Activated naive CD4-positive, alpha-beta T cell treated with anti-CD3 and anti-CD28 coated beads, Interleukin-2, amount 50 U/mL, for 24 hours (primary cell): ENCODE measurements around the gene ITGA7.

Source experiments
- H3K27ac Mint-ChIP-seq: one replicate; pipeline ENCODE4 v1.8.0; 2021; ENCODE audit warnings: mild to moderate bottlenecking, mixed read lengths
- H3K27me3 Mint-ChIP-seq: one replicate; pipeline ENCODE4 v1.8.0; 2021; ENCODE audit warnings: mixed read lengths
- H3K36me3 Mint-ChIP-seq: one replicate; pipeline ENCODE4 v1.8.0; 2021; ENCODE audit warnings: mixed read lengths
- H3K4me1 Mint-ChIP-seq: one replicate; pipeline ENCODE4 v1.8.0; 2021; ENCODE audit warnings: mixed read lengths
- H3K4me3 Mint-ChIP-seq: one replicate; pipeline ENCODE4 v1.8.0; 2021; ENCODE audit warnings: mild to moderate bottlenecking, mixed read lengths
- H3K9me3 Mint-ChIP-seq: one replicate; pipeline ENCODE4 v1.8.0; 2021; ENCODE audit warnings: mixed read lengths

Gene ITGA7

GRCh38 chr12:55738123-55739024 is 30.7 kb upstream of the ITGA7 start:
- peak overlapping the region; percentile 91 for H3K27ac Mint-ChIP-seq
- peaks cover 37% of the 10 kb centered on the region for H3K4me1 Mint-ChIP-seq

GRCh38 chr12:55737581-55738122 is 29.9 kb upstream of the ITGA7 start:
- Mint-ChIP-seq H3K9me3 (no peaks in the 10 kb centered on the region), H3K27ac (peak overlapping the region; percentile 89), H3K4me1 (peaks cover 35% of the 10 kb centered on the region), H3K27me3 (no peaks in the 10 kb centered on the region), H3K36me3 (no peaks in the 10 kb centered on the region), H3K4me3 (peak overlapping the region; percentile 91)

More at GRCh38 chr12:55738123-55739024, 30.7 kb upstream of the ITGA7 start:
- Mint-ChIP-seq H3K9me3 (no peaks in the 10 kb centered on the region), H3K4me3 (peak overlapping the region; percentile 91), H3K27me3 (no peaks in the 10 kb centered on the region), H3K36me3 (no peaks in the 10 kb centered on the region)

GRCh38 chr12:55736780-55737580 is 29.3 kb upstream of the ITGA7 start:
- Mint-ChIP-seq H3K36me3 (no peaks in the 10 kb centered on the region), H3K27ac (peak overlapping the region; percentile 89), H3K4me3 (peak overlapping the region; percentile 63), H3K27me3 (no peaks in the 10 kb centered on the region), H3K9me3 (no peaks in the 10 kb centered on the region), H3K4me1 (peaks cover 28% of the 10 kb centered on the region)

- Mint-ChIP-seq H3K4me3 (no peak overlapping the region), H3K27ac (peak overlapping the region; percentile 59), H3K27me3 (no peaks in the 10 kb centered on the region), H3K36me3 (no peaks in the 10 kb centered on the region), H3K4me1 (peaks cover 25% of the 10 kb centered on the region), H3K9me3 (no peaks in the 10 kb centered on the region)
These were observed 28.4 kb upstream of the ITGA7 start for GRCh38 chr12:55736076-55736475.

GRCh38 chr12:55734595-55734994 is 26.9 kb upstream of the ITGA7 start:
- Mint-ChIP-seq H3K4me3 (no peak overlapping the region), H3K9me3 (no peaks in the 10 kb centered on the region), H3K36me3 (no peaks in the 10 kb centered on the region), H3K27me3 (no peaks in the 10 kb centered on the region), H3K4me1 (peaks cover 38% of the 10 kb centered on the region), H3K27ac (no peak overlapping the region)

- Mint-ChIP-seq H3K4me1 (peaks cover 41% of the 10 kb centered on the region), H3K27ac (no peak overlapping the region), H3K9me3 (no peaks in the 10 kb centered on the region)
These were observed 26.2 kb upstream of the ITGA7 start for GRCh38 chr12:55733858-55734257.

GRCh38 chr12:55733021-55733555 is 25.4 kb upstream of the ITGA7 start:
- Mint-ChIP-seq H3K36me3 (no peaks in the 10 kb centered on the region), H3K27ac (no peak overlapping the region), H3K4me1 (peaks cover 35% of the 10 kb centered on the region)

More at GRCh38 chr12:55733858-55734257, 26.2 kb upstream of the ITGA7 start:
- no peaks in the 10 kb centered on the region for H3K27me3 Mint-ChIP-seq
- no peak overlapping the region for H3K4me3 Mint-ChIP-seq
- no peaks in the 10 kb centered on the region for H3K36me3 Mint-ChIP-seq

GRCh38 chr12:55732288-55732687 is 24.6 kb upstream of the ITGA7 start:
- Mint-ChIP-seq H3K36me3 (no peaks in the 10 kb centered on the region), H3K4me3 (no peak overlapping the region), H3K4me1 (peaks cover 31% of the 10 kb centered on the region), H3K27ac (peak overlapping the region; percentile 24), H3K9me3 (no peaks in the 10 kb centered on the region), H3K27me3 (no peaks in the 10 kb centered on the region)

More at GRCh38 chr12:55733021-55733555, 25.4 kb upstream of the ITGA7 start:
- H3K9me3 Mint-ChIP-seq, result no peaks in the 10 kb centered on the region
- H3K27me3 Mint-ChIP-seq, result no peaks in the 10 kb centered on the region
- no peak overlapping the region for H3K4me3 Mint-ChIP-seq

- Mint-ChIP-seq H3K36me3 (no peaks in the 10 kb centered on the region), H3K27ac (peak overlapping the region; percentile 96), H3K27me3 (no peaks in the 10 kb centered on the region), H3K9me3 (no peaks in the 10 kb centered on the region), H3K4me1 (peaks cover 40% of the 10 kb centered on the region), H3K4me3 (peak overlapping the region; percentile 93)
These were observed 22.4 kb upstream of the ITGA7 start for GRCh38 chr12:55729819-55730818.

- Mint-ChIP-seq H3K36me3 (no peaks in the 10 kb centered on the region), H3K4me1 (peaks cover 46% of the 10 kb centered on the region), H3K27me3 (no peaks in the 10 kb centered on the region), H3K27ac (peak within 1 kb of the TSS; percentile 96), H3K4me3 (peak within 1 kb of the TSS; percentile 93), H3K9me3 (no peaks in the 10 kb centered on the region)
These were observed 21.5 kb upstream of the ITGA7 start, which contains the start of gene CD63 for GRCh38 chr12:55728939-55729818. CD63 (minus strand) TSS chr12:55729009; CDS start chr12:55728341, 668 bp downstream.

- Mint-ChIP-seq H3K4me3 (peak overlapping the region; percentile 82), H3K27ac (no peak overlapping the region), H3K27me3 (no peaks in the 10 kb centered on the region), H3K9me3 (no peaks in the 10 kb centered on the region), H3K36me3 (no peaks in the 10 kb centered on the region), H3K4me1 (peaks cover 46% of the 10 kb centered on the region)
These were observed 20.7 kb upstream of the ITGA7 start for GRCh38 chr12:55728186-55728938.

- peak overlapping the region; percentile 79 for H3K27ac Mint-ChIP-seq
- no peaks in the 10 kb centered on the region for H3K27me3 Mint-ChIP-seq
- H3K4me1 Mint-ChIP-seq, result peaks cover 46% of the 10 kb centered on the region
- no peaks in the 10 kb centered on the region for H3K36me3 Mint-ChIP-seq
- no peaks in the 10 kb centered on the region for H3K9me3 Mint-ChIP-seq
- H3K4me3 Mint-ChIP-seq, result peak overlapping the region; percentile 82
These were observed 20.0 kb upstream of the ITGA7 start for GRCh38 chr12:55727643-55728185.

- Mint-ChIP-seq H3K36me3 (no peaks in the 10 kb centered on the region), H3K4me3 (peak overlapping the region; percentile 82), H3K27ac (peak overlapping the region; percentile 55), H3K9me3 (no peaks in the 10 kb centered on the region), H3K4me1 (peaks cover 46% of the 10 kb centered on the region), H3K27me3 (no peaks in the 10 kb centered on the region)
These were observed 19.3 kb upstream of the ITGA7 start for GRCh38 chr12:55726971-55727370.
